Measurements from ENCODE around the gene SERPINE1.
"Not testable (repeated sequence)": the region's sequence is repeated elsewhere in the genome, so short reads cannot be mapped to it uniquely, and the experiment has no call there.

SERPINE1 gene

GRCh38 chr7:101096331-101096956 is 30.5 kb upstream of the SERPINE1 start:
- Mint-ChIP-seq H3K27ac (no peak overlapping the region), H3K36me3 (ENCODE audit: low read depth) (peaks cover 2% of the 10 kb centered on the region)
- ATAC-seq, result no peak

GRCh38 chr7:101096957-101097347 is 30.0 kb upstream of the SERPINE1 start:
- H3K4me3 Mint-ChIP-seq, result no peak overlapping the region
- peaks cover 15% of the 10 kb centered on the region for H3K27me3 Mint-ChIP-seq
- no peak overlapping the region for H3K27ac Mint-ChIP-seq
- no peaks in the 10 kb centered on the region for H3K9me3 Mint-ChIP-seq
- ATAC-seq, result no peak
- no peak for DNase-seq
- peaks cover 2% of the 10 kb centered on the region for H3K36me3 Mint-ChIP-seq (ENCODE audit: low read depth)
- peaks cover 22% of the 10 kb centered on the region for H3K4me1 Mint-ChIP-seq

More at GRCh38 chr7:101096331-101096956, 30.5 kb upstream of the SERPINE1 start:
- H3K9me3 Mint-ChIP-seq, result no peaks in the 10 kb centered on the region
- peaks cover 22% of the 10 kb centered on the region for H3K4me1 Mint-ChIP-seq
- no peak overlapping the region for H3K4me3 Mint-ChIP-seq
- peaks cover 14% of the 10 kb centered on the region for H3K27me3 Mint-ChIP-seq
- DNase-seq, result no peak

DNA sequence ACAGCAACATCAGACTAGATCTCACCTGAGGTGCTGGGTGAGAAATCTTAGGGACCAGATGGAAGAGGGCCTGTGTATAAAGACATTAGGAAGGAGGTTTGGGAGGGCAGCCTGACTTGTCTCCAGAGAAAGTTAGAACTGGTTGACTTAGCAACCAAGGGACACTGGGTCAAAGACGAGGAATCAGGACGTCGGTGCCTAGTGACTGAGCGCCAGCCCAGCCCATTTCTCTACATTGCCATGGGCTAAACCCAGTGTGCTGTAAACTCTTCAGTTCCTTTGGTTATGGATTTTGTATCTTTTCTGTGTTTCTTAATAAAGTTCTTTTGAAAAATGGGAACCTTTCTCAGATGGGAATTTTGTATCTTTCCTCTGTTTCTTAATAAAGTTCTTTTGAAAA is 29.3 kb upstream of the SERPINE1 start:
- DNase-seq, result no peak
- Mint-ChIP-seq H3K36me3 (ENCODE audit: low read depth) (peaks cover 2% of the 10 kb centered on the region), H3K27me3 (peaks cover 17% of the 10 kb centered on the region), H3K4me3 (no peak overlapping the region), H3K9me3 (no peaks in the 10 kb centered on the region), H3K27ac (no peak overlapping the region), H3K4me1 (peaks cover 22% of the 10 kb centered on the region)
- ATAC-seq, result no peak

GRCh38 chr7:101099969-101100781 is 26.7 kb upstream of the SERPINE1 start:
- peak overlapping the region; percentile 17 for H3K4me3 Mint-ChIP-seq
- H3K27ac Mint-ChIP-seq, result peak overlapping the region; percentile 14
- H3K9me3 Mint-ChIP-seq, result no peaks in the 10 kb centered on the region
- DNase-seq, result peak; percentile 61
- peaks cover 18% of the 10 kb centered on the region for H3K4me1 Mint-ChIP-seq
- H3K36me3 Mint-ChIP-seq (ENCODE audit: low read depth), result no peaks in the 10 kb centered on the region
- ATAC-seq, result peak; percentile 87
- H3K27me3 Mint-ChIP-seq, result peaks cover 36% of the 10 kb centered on the region

- DNase-seq (no peak), ATAC-seq (no peak)
- H3K36me3 Mint-ChIP-seq (ENCODE audit: low read depth), result no peaks in the 10 kb centered on the region
- no peak overlapping the region for H3K4me3 Mint-ChIP-seq
- H3K27ac Mint-ChIP-seq, result no peak overlapping the region
- H3K9me3 Mint-ChIP-seq, result no peaks in the 10 kb centered on the region
- peaks cover 18% of the 10 kb centered on the region for H3K4me1 Mint-ChIP-seq
- H3K27me3 Mint-ChIP-seq, result peaks cover 37% of the 10 kb centered on the region
Measured at GRCh38 chr7:101100858-101101847, 25.8 kb upstream of the SERPINE1 start.

GRCh38 chr7:101102026-101102425 is 24.9 kb upstream of the SERPINE1 start:
- no peak for DNase-seq
- Mint-ChIP-seq H3K9me3 (no peaks in the 10 kb centered on the region), H3K36me3 (ENCODE audit: low read depth) (no peaks in the 10 kb centered on the region), H3K27me3 (peaks cover 39% of the 10 kb centered on the region), H3K27ac (no peak overlapping the region), H3K4me3 (no peak overlapping the region), H3K4me1 (peaks cover 18% of the 10 kb centered on the region)
- no peak for ATAC-seq

DNA sequence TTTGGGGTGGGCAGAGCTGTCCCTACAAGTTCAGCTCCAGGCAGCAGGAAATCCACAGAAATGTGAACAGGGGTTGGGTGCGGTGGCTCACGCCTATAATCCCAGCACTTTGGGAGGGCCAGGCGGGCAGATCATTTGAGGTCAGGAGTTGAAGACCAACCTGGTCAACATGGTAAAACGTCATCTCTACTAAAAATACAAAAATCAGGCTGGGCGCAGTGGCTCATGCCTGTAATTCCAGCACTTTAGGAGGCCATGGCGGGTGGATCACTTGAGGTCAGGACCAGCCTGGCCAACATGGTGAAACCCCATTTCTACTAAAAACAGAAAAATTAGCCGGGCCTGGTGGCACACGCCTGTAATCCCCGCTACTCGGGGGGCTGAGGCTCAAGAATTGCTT is 23.2 kb upstream of the SERPINE1 start:
- peaks cover 21% of the 10 kb centered on the region for H3K4me1 Mint-ChIP-seq
- H3K9me3 Mint-ChIP-seq; ATAC-seq; DNase-seq; H3K4me3 Mint-ChIP-seq; H3K27ac Mint-ChIP-seq; H3K36me3 Mint-ChIP-seq (ENCODE audit: low read depth): not testable (repeated sequence)
- peaks cover 39% of the 10 kb centered on the region for H3K27me3 Mint-ChIP-seq

- ATAC-seq (no peak), DNase-seq (no peak)
- Mint-ChIP-seq H3K9me3 (no peaks in the 10 kb centered on the region), H3K4me3 (no peak overlapping the region), H3K27me3 (peaks cover 39% of the 10 kb centered on the region), H3K27ac (no peak overlapping the region), H3K36me3 (ENCODE audit: low read depth) (no peaks in the 10 kb centered on the region), H3K4me1 (peaks cover 20% of the 10 kb centered on the region)
Measured at GRCh38 chr7:101104193-101104713, 22.7 kb upstream of the SERPINE1 start.

GRCh38 chr7:101104799-101105198 is 22.1 kb upstream of the SERPINE1 start:
- H3K4me3 Mint-ChIP-seq, result no peak overlapping the region
- DNase-seq (no peak), ATAC-seq (no peak)
- H3K9me3 Mint-ChIP-seq, result no peaks in the 10 kb centered on the region
- H3K4me1 Mint-ChIP-seq, result peaks cover 14% of the 10 kb centered on the region
- no peak overlapping the region for H3K27ac Mint-ChIP-seq
- peaks cover 39% of the 10 kb centered on the region for H3K27me3 Mint-ChIP-seq
- no peaks in the 10 kb centered on the region for H3K36me3 Mint-ChIP-seq (ENCODE audit: low read depth)

DNA sequence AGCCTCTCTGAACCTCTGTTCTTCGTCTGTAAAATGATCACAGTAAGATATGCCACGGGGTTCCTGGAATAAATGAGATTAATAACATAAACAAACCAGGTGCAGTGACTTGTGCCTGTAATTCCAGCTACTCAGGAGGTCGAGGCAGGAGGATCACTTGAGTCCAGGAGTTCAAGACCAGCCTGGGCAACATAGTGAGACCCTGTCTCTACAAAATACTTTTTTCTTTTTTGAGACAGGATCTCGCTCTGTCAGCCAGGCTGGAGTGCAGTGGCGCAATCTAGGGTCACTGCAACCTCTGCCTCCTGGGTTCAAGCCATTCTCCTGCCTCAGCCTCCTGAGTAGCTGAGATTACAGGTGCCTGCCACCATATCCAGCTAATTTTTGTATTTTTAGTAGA is 21.7 kb upstream of the SERPINE1 start:
- H3K4me1 Mint-ChIP-seq; ATAC-seq; H3K36me3 Mint-ChIP-seq (ENCODE audit: low read depth); H3K27ac Mint-ChIP-seq; DNase-seq; H3K4me3 Mint-ChIP-seq; H3K9me3 Mint-ChIP-seq: not testable (repeated sequence)
- peaks cover 36% of the 10 kb centered on the region for H3K27me3 Mint-ChIP-seq

- peaks cover 25% of the 10 kb centered on the region for H3K27me3 Mint-ChIP-seq
- H3K4me1 Mint-ChIP-seq, result peaks cover 3% of the 10 kb centered on the region
- H3K36me3 Mint-ChIP-seq (ENCODE audit: low read depth), result no peaks in the 10 kb centered on the region
- DNase-seq (no peak), ATAC-seq (no peak)
- no peaks in the 10 kb centered on the region for H3K9me3 Mint-ChIP-seq
- H3K27ac Mint-ChIP-seq, result no peak overlapping the region
- no peak overlapping the region for H3K4me3 Mint-ChIP-seq
Measured at GRCh38 chr7:101106386-101106785, 20.5 kb upstream of the SERPINE1 start.

DNA sequence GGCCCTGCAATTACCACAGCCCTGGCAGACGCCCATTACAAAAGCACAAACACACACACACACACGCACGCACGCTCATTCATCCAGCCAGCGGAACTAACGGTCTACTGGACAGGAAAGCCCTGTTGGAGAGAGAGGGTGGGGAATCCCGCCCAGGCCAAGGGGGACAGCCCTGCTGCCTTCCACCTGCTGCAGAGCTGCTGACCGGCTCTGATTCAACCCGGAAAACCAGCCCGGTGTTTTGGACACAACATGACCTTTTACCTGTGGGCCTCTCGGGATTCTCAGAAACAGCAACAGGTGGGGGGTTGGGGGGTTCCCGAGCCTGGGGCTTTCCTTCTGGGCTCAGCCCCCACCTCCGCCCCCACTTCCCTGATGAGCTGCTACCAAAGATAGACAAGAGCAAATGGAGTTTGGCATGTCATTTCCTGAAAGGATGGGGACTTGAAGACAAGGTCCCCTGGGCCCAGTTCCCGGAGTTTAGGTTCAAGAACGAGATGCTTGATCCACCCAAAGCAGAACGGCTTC is 18.5 kb upstream of the SERPINE1 start:
- no peak for ATAC-seq

DNA sequence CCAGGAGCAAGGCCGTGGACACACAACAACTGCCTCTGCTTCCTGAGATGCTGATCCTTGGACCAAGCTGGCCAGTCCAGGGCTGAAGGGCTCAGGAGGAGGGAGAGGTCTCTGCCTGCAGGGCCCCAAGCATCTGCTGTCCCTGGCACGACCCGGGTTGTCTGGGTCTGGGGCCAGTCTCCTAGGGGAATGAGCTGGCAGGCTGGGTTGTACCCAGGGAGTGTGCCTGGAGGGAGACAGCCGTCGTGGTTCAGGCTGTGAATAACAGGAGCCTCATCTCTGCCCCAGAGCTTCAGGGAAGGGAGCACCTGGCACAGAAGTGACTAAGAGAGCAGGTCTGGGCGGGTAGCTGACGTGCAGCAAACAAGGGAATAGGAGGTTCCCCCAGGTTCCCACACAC is 17.9 kb upstream of the SERPINE1 start:
- no peak for ATAC-seq
- Mint-ChIP-seq H3K4me1 (peaks cover 3% of the 10 kb centered on the region), H3K4me3 (no peak overlapping the region), H3K9me3 (no peaks in the 10 kb centered on the region), H3K36me3 (ENCODE audit: low read depth) (no peaks in the 10 kb centered on the region), H3K27me3 (peaks cover 13% of the 10 kb centered on the region), H3K27ac (no peak overlapping the region)
- DNase-seq, result no peak

More for the DNA sequence above, 18.5 kb upstream of the SERPINE1 start:
- Mint-ChIP-seq H3K27me3 (peaks cover 19% of the 10 kb centered on the region), H3K9me3 (no peaks in the 10 kb centered on the region), H3K4me1 (peaks cover 3% of the 10 kb centered on the region), H3K4me3 (no peak overlapping the region), H3K36me3 (ENCODE audit: low read depth) (no peaks in the 10 kb centered on the region), H3K27ac (no peak overlapping the region)
- no peak for DNase-seq

DNA sequence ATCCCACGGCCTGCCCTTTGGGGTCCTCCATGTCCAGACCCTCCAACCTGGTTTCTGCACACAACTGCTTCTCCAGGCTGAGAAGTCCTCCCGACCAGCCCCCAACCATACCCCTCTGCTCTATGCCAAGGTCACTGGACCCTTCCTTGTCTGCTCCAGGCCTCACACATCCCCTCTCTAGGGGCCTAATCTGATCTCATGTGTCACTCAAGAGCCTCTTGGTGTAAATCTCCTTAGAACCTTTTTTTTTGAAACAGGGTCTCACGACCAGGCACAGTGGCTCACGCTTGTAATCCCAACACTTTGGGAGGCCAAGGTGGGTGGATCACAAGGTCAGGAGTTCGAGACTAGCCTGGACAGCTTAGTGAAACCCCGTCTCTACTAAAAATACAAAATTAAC is 17.5 kb upstream of the SERPINE1 start:
- H3K27ac Mint-ChIP-seq, result no peak overlapping the region
- no peaks in the 10 kb centered on the region for H3K36me3 Mint-ChIP-seq (ENCODE audit: low read depth)
- no peak for ATAC-seq
- no peaks in the 10 kb centered on the region for H3K9me3 Mint-ChIP-seq
- no peak overlapping the region for H3K4me3 Mint-ChIP-seq
- DNase-seq, result no peak
- peaks cover 3% of the 10 kb centered on the region for H3K4me1 Mint-ChIP-seq
- peaks cover 9% of the 10 kb centered on the region for H3K27me3 Mint-ChIP-seq

Measured in activated naive CD8-positive, alpha-beta T cell treated with anti-CD3 and anti-CD28 coated beads, Interleukin-2, amount 50 U/mL, for 24 hours (primary cell).